Measurements from ENCODE around the gene LGALS3.

DNA sequence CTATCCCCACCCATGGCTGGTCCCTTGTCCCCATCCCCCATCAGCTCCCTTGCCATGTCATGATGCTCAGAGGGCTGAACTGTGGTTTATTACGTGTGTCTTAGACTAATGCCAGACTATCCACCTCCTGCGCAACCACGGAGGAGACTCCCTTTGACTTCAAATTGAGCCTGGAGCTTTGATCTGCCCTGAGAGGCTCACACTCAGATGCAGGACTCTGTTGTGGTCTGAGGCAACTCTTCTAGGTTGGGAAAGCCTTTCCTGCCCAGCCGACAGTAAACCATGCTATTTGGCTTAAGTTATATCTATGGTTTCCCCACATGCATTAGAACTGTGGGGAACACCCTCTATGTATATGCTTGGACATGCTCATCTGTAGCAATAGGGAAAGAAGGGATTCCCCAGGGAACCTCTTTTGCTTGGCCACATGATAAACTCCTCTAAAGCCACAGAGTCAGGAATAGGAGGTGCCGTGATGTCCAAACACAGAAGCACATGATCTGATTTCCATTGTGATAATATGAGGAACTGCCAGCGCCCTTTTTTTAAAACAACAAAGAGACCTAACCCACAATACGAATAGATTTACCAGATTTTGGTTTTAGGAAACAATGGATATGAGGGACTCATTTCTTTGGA lies 11.1 kb upstream of the LGALS3 start:
- TF ChIP-seq RARB (CRISPR knock-in tag; IDR thresholded peaks at IDR 0.05): no peak
- TF ChIP-seq ARNTL (CRISPR knock-in tag; IDR thresholded peaks at IDR 0.05; ENCODE audit: borderline replicate concordance, low read depth): no peak
- TF ChIP-seq ZNF8 (CRISPR knock-in tag; IDR thresholded peaks at IDR 0.05): no peak
- TF ChIP-seq ZNF565 (CRISPR knock-in tag; conservative IDR thresholded peaks at IDR 0.05; ENCODE audit: low read depth): no peak
- TF ChIP-seq, protein P1, sequence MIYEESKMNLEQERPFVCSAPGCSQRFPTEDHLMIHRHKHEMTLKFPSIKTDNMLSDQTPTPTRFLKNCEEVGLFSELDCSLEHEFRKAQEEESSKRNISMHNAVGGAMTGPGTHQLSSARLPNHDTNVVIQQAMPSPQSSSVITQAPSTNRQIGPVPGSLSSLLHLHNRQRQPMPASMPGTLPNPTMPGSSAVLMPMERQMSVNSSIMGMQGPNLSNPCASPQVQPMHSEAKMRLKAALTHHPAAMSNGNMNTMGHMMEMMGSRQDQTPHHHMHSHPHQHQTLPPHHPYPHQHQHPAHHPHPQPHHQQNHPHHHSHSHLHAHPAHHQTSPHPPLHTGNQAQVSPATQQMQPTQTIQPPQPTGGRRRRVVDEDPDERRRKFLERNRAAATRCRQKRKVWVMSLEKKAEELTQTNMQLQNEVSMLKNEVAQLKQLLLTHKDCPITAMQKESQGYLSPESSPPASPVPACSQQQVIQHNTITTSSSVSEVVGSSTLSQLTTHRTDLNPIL (CRISPR knock-in tag; IDR thresholded peaks at IDR 0.05; ENCODE audit: low read depth): no peak
- TF ChIP-seq, protein P2, sequence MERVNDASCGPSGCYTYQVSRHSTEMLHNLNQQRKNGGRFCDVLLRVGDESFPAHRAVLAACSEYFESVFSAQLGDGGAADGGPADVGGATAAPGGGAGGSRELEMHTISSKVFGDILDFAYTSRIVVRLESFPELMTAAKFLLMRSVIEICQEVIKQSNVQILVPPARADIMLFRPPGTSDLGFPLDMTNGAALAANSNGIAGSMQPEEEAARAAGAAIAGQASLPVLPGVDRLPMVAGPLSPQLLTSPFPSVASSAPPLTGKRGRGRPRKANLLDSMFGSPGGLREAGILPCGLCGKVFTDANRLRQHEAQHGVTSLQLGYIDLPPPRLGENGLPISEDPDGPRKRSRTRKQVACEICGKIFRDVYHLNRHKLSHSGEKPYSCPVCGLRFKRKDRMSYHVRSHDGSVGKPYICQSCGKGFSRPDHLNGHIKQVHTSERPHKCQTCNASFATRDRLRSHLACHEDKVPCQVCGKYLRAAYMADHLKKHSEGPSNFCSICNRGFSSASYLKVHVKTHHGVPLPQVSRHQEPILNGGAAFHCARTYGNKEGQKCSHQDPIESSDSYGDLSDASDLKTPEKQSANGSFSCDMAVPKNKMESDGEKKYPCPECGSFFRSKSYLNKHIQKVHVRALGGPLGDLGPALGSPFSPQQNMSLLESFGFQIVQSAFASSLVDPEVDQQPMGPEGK (CRISPR knock-in tag; IDR thresholded peaks at IDR 0.05; ENCODE audit: borderline replicate concordance): no peak
- no peak for TF ChIP-seq ZFP30 (CRISPR knock-in tag; IDR thresholded peaks at IDR 0.05)
- no peak for TF ChIP-seq CSDC2 (CRISPR knock-in tag; IDR thresholded peaks at IDR 0.05)
- no peak for TF ChIP-seq ZFP3 (CRISPR knock-in tag; IDR thresholded peaks at IDR 0.05)
